NCI-H226 (cell line): ENCODE measurements around the gene APEH.
"Not testable (repeated sequence)": the region's sequence is repeated elsewhere in the genome, so short reads cannot be mapped to it uniquely, and the experiment has no call there.

ENCODE experiments used
- DNase-seq: peaks from one replicate; pipeline ENCODE4 v3.0.0-alpha.2; 2015

Gene APEH

GRCh38 chr3:49694409-49695070 is 20.4 kb downstream of the APEH start:
- DNase-seq = not testable (repeated sequence)

DNA sequence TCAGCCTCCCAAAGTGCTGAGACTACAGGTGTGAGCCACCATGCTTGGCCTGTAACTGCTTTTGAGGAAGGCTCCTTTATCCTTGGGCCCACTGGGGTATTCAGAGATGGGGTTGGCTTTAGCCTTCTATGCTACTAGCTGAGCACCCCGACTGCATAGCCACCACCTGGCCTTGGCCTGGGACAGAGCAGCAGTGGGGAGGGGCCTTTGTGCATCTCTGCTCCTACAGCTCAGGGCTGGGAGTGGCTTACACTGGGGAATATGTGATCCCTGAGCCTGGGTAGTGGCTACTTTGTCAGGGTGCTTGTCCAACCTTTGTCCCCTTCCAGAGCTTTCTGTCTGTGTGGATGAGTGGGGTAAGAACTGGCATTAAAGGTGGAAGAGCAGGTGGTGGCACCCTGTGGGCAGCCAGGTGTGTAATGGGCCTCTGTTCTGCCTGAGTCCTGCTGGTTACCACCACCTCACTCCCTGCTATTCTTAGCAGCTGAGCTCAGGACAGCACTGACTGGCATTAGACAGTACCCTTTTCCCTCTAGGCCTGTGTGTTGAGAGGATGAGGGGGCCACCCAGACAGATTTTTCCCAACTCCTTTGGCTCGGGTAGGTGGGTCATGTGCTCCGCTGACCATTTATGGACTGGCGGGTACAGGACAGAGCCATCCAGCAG is 21.3 kb downstream of the APEH start:
- DNase-seq = not testable (repeated sequence)

DNA sequence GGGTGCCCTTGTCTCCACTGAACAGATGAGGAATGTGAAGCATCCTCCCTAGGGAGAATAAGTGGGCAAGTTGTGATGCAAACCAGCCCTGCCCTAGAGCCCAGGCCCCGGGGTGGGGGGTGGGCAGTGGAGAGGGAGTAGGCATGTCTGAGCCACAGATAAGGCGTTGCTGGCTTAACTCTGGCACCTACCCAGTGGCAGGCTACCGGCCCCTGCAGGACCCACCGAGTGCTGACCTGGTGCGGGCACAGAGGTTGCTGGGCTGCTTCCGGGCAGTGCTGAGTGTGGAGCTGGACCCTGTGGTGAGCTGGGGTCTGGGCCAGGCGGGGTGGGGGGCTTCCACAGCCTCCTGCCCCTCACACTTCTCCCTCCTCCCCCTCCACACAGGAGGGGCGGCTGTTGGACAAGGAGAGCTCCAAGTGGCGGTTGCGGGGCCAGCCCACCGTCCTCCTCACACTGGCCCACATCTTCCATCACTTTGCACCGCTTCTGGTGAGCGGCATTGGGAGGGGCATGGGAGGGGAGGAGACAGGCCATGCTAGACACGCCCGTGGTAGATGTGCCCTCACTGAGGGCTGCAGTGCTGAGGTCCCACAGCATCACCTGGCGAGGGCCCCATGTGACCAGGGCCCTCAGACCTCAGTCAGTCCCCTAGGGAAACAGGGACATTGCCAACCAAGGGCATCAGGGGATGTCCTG is 25.3 kb downstream of the APEH start:
- DNase-seq = peak; percentile 78

GRCh38 chr3:49700014-49700413 is 25.9 kb downstream of the APEH start:
- no peak for DNase-seq

- DNase-seq = no peak
Measured at GRCh38 chr3:49700453-49701128, 26.4 kb downstream of the APEH start.

GRCh38 chr3:49701388-49702077 is 27.4 kb downstream of the APEH start:
- DNase-seq = no peak

- DNase-seq = no peak
Measured at GRCh38 chr3:49702672-49703071, 28.5 kb downstream of the APEH start.

DNA sequence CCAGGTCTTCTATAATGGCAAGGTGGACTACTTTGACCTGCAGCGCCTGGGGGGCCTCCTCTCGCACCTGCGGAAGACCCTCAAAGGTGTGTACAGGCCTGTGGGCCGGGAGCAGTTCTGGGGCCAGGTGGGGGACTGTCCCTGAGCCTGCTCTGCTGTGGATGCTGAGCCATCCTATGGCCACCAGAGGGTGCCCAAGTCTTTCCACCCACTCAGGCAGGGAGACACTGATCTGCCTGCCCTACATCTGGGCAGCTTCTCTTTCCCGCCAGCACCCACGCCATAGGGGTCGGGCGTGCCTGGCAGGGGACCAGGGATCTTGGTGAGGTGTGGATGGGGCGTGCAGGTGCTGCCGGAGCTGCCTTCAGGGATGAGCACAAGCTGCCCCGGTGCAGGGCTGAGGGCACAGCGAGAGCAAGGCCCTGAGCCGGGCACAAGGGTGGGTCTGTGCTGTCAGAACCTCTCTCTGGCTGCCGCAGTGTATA is 29.3 kb downstream of the APEH start:
- DNase-seq = peak; percentile 34

GRCh38 chr3:49703956-49704355 is 29.8 kb downstream of the APEH start:
- no peak for DNase-seq

DNA sequence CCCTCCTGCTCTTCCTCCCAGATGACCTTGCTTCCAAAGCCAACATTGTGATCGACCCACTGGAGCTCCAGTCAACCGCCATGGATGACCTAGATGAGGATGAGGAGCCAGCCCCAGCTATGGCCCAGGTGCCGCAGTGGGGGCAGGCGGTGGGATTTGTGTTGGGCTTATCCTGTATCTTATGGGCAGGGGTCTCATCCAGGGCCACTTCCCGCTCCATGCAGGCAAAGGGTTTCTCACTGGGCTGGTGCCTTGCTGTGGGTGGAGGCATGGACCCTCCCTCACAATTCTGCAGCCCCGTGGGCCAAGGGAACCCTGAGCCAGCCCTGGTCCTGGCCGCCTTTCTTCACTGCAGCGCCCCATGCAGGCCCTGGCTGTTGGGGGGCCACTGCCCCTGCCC is 30.5 kb downstream of the APEH start:
- no peak for DNase-seq

- DNase-seq = no peak
Measured at GRCh38 chr3:49705390-49705960, 31.3 kb downstream of the APEH start.

GRCh38 chr3:49706456-49707112 is 32.4 kb downstream of the APEH start:
- no peak for DNase-seq

DNA sequence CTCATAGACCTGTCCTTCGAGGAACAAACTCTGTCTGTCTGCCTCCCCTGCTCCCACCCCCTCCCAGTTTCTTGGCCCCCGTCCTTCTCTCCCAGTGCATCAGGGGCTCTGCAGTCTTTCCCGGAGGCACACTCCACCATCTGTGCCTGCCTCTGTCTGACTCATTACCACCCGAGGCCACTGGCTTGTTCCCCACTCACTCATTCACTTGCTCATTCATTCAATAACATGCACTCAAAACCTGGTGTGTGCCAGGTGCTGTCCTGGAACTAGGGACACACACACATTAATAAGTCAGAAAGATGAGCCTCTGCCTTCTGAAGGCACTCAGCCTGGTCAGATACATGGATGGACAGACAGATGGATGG is 32.9 kb downstream of the APEH start:
- DNase-seq = no peak

DNA sequence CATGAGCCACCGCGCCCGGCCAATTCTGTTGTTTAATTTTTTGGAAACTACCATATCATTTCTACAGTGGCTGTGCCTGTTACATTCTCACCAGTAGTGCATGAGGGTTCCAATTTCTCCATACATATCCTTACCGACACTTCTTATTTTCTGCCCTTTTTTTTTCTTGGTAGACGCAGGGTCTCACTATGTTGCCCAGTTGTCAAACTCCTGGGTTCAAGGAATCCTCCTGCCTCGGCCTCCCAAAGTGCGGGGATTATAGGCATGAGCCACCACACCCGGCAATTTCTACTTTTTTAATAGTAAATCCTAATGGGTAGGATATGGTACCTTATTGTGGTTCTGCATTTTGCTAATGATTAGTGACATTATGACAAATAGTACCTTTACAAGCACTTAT is 35.7 kb downstream of the APEH start:
- no peak for DNase-seq

DNA sequence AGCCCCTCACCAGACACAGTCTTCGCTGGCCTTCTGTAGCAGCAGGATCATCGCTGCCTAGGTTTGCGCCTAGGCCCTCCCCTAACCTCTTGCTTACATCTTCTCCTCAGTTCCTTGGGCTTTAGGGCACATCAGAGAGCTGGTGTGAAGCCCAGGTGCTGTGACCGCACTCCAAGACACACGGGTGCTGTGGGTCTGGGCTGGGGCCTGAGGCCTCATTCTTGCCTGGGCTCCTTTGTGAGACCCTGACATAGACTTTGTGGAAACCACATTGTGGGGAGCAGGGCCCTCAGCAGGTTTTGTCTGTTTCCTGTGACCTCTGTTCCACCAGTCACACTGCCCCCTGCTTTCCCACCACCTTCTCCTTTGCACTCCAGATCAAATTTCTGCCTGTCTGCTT is 37.3 kb downstream of the APEH start:
- DNase-seq = no peak

DNA sequence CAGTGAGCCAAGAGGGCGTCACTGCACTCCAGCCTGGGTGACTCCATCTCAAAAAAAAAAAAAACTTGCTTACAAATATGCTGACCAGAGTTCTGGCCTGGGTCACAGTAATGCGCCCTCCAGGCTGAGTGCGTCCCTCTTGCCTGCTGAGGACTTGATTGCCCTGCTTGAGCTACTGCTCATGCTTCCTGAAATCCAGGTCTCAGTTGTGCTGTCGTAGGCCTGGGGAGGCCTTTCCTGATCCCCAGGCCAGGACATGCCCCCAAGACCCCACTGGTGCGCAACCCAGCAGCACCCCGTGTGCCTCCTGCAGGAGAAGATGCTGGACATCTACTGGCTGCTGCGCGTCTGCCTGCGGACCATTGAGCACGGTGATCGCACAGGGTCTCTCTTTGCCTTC is 38.0 kb downstream of the APEH start:
- DNase-seq = no peak

GRCh38 chr3:49712631-49713317 is 38.6 kb downstream of the APEH start:
- DNase-seq = no peak

- no peak for DNase-seq
Measured at GRCh38 chr3:49713336-49714105, 39.4 kb downstream of the APEH start.

DNA sequence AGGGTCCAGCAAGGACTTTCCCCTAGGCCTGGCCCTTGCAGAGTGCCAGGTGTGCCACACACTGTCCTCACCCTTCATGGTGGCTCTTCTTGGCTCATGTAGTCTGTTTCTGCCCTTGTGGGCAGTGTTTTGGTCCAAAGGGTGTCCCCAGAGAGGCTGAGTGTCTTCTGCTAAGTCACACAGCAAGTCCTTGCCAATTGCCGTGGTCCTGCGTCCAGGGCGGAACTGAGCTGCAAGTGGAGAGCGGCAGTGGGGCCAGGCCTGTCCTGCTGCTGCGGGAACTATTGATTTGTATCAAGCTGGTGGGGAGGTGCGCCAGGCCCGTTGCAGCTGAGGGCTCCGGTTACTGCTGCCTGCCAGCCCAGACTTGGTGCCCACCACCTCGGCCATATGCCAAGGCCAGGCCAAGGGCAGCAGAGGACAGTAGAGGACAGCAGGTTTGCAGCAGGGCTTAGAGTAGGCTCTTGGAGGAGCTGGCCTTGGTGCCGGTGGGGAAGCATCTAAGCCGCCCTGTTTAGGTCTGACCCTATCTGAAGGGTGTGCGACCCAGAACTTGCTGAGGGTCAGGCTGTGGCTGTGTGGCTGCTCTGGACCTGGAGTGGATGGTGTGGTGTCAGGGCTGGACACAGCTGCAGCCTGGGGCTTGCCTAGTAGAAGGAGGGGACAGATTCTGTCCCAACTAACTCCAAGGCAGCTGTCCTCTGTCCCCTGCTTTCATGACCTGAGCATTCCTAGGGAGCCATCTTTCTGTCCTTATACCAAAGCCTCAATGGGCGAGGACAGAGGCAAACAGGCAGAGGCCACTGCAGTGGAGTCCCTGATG is 40.8 kb downstream of the APEH start:
- no peak for DNase-seq
